GM18858 (cell line): Measurements from ENCODE around the gene PGBD5.
"Not testable (repeated sequence)": the region's sequence is repeated elsewhere in the genome, so short reads cannot be mapped to it uniquely, and the experiment has no call there.

Experiments used
- ATAC-seq: cut with Tn5 transposase; IDR thresholded peaks from one replicate; pipeline ENCODE4 v1.9.1; 2021; ENCODE audit not compliant: unreplicated experiment

The PGBD5 gene

DNA sequence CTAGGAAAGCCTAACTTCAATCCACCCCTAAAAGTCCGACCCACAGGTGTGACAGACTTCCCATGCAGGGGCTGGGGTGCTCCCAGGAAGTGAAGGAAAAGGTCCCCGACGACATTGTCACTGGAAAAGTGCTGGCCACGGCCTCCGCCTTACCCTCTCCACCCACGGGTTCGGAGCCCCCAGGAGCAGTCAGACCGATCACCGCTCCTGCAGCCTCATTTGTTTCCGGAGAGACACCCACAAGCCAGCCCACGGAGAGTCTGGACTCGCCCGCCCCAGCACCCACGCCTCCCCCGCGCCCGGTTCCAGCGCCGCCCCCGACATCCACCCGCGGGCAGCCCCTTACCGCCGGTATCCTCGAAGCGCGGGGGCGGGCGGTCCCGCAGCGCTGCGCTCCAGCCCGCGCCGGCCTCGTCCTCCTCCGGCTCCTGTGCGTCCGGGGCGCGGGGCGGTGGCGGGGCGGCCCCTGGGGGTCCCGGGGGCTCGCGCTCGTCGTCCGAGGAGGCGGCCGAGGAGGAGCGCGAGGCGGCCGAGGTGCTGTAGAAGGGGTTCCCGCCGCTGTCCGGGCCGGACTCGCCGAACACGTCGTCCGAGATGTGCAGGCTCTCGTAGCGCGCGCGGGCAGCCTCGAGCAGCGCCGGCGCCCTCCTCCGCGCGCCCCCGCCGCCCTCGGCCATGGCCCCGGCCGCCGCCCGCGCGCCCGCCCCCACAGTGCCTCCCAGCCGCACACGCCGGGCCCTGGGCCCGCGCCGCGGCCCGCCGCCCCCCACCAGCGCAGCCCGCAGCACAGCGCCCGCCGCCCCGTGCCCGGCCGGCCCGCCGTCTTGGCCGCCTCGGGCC lies 660 bp downstream of the PGBD5 start:
- no peak for ATAC-seq

DNA sequence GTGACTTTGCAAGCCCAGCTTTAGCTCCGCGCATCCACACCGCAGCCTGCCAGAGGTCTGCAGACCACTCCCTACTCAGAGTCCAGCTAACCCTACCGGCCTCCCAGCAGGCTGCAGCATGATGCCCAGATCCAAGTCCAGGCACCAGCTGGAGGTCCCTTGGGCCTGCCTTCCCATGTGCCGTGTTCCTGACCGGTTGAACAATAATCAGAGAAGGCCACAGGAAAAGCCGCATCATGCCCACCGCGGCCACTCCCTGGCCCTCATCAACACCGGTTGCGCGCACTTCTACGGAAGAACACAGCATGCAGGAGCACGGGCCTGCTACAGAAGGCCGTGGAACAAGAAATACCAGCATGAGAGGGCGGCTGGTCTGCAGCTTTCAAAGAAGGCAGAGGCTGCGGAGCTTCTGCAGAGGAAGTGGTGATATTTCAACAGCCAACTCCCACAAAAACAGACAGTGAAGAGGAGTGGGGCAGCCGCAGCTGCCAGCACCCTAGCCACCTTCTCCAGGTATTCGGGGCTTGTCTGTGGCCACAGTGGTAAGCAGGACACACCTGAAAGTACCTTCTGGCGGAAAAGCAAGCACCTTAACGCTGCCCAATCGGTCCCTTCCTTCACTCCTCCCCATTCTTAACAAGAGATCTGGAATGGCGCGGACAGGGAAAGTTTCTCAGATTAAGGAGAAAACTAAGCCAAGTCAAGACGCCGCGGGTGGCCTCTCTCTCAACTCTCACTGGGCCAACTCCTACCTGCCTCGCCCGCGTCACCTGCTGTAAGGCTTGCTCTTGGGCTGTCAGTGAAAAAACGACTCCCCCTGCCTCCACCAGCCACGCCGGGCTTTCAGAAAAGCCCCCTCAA lies 1.5 kb downstream of the PGBD5 start:
- no peak for ATAC-seq

DNA sequence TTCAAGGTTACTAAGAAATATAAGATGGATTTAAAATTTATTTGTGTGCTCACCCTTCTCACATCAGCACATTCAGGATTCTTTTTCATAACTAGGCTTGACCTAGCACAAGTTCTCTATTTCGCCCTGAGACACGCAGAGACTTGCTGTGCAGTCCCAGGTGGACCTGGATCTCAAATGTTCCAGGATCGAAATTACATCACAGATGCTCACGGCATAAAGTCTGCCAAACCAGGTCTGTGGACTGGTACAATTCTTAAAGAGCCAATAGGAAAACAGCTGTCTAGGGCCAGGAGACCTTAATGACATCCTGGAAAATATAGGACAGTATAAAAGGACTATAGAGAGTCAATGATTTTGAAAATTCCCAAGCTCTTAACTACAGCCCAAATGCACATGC lies 2.2 kb downstream of the PGBD5 start:
- no peak for ATAC-seq

DNA sequence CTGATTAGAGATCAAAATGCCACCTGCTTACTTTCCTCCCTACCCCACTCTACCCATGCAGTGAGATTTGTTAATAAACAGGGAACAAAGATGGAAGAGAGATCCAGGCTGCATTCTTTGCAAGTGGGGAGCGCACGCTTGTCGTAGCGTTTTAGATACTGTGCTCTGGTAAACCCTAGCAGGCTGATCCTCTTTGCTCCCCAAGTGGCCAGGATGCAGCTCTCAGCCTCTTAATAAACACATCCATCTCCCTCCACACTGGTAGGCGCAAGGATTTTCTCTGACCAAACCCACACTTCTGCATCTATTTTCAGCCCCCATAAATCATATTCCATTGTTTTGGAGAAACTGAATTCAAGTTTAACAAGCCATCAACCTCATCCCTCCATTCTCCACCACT lies 2.9 kb downstream of the PGBD5 start:
- ATAC-seq: no peak

DNA sequence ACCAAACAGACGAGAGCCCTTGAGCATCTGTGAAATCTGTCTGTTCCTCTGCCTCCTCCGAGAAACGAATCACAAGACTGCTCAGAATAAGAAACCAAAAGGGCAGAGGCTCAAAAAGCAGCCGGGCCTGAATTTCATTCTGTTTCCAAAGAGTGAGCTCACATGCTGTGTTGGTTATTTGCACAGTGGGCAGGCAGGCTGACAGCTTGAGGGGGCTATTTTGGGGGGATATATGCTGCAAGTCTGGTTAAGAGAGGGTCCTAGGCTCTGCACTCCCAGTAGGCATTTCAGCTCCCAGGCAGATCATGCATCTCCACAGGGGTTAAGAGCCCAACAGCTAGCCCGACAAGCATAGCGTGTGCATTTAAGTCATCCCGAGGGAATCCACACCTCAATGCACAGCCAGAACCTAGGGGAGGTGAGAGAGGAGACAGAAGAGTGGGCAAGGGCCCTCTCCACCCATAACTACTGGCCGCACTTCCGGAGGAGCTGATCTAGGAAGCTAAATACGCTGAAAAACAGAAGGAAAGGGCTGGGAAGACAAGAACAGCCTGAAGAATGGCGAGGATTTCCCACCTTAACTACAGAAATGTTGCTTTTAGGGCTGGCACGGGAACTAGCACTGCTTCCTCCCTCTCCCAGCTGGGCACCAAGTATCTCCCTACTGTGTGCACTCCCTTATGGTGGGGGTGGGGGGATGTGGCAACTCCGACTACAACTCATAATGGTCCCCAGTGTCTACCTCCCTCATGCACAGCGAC lies 3.7 kb downstream of the PGBD5 start:
- no peak for ATAC-seq

DNA sequence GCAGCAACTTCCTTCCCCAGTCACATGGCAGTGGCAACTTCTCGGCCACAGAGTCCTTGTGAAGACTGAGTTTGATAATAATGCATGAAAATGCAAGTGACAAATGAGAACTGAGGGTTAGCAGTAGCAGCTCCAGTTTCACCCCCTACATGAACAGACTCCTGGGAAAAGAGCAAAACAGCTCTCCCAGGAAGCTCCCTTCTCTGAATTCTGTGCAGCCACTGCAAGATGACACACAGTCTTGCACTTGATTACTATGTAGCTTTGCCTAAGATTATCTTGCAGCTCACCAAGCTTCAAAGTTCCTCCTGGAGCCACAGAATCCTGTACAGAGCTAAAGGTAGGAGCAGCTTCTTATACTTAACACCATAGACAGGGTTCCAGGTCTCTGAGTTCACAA lies 4.7 kb downstream of the PGBD5 start:
- ATAC-seq: no peak

DNA sequence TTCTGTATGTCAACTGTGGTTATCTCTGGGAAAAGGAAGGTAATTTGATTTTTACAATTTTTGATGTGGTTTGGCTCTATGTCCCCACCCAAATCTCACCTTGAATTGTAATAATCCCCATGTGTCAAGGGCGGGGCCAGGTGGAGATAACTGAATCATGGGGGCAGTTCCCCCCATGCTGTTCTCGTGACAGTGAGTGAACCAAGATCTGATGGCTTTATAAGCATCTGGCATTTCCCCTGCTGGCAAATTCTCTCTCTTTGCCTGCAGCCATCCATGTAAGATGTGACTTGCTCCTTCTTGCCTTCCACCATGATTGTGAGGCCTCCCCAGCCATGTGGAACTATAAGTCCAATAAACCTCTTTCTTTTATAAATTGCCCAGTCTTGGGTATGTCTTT lies 5.8 kb downstream of the PGBD5 start:
- not testable (repeated sequence) for ATAC-seq

DNA sequence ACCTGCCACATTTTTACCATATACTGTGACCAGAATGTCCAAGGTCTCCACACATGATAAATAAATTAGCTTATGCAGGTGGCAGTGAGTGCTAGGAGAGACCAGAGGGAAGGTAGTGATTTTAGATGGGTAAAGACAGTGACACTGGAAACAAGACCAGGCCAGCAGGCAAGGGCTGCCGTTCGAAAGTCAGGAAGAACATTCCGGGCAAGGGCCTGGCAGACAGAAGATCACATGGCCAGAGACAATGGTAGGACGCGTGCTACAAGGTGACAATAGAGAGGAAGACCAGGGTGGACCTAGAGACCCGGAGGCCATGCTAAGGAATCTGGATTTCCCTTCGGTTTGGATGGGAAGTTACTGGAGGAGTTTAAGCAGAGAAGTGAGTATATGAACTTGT lies 9.7 kb downstream of the PGBD5 start:
- ATAC-seq: no peak

DNA sequence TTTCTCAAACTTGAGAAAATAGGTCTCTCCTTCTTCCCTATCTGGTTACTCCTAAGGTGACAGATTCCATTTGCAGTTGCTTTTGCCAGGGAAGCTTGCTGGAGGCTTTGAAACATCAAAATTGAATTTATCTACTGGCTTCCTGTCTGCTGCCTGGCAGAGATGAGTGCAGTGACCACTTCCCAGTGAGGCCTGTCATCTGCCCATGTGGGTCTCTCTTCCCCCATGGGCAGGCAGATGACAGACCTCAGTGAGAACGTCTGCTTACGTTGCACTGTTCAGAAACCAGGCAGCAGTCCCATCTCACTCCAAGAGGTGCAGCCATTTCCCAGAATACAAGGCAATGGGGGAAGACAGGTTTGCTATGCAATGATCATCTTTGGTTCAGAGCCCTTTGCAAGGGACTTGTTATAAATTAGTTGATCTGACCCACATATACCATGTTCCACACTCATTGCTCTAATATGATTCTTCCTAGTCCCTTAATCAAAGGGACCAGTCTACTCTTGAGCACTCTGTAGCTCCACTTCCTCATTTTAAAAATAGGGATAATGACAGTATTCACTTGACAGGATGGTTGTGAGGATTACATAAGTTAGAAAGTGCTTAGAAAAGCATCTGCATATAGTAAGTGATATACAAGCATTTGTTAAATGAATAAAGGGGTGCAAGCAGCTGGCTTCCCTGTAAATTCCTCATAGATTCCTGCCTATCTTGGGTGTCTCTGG lies 10.6 kb downstream of the PGBD5 start:
- ATAC-seq: no peak

DNA sequence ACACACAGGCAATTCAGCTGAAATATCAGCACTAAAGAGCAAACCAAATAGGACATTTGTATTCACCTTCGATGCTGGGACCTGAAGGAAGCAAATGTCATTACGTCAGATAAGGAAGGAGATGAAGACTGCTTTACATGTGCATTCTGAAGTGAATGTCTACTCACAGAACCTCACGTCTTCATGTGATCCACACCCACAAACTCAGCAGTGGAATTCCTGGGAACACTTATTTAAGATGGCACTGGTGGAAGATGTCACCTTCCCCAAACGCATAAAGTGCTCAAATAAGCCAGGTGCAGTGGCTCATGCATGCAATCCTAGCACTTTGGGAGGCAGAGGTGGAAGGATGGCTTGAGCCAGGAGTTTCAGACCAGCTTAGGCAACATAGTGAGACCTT lies 11.4 kb downstream of the PGBD5 start:
- no peak for ATAC-seq

DNA sequence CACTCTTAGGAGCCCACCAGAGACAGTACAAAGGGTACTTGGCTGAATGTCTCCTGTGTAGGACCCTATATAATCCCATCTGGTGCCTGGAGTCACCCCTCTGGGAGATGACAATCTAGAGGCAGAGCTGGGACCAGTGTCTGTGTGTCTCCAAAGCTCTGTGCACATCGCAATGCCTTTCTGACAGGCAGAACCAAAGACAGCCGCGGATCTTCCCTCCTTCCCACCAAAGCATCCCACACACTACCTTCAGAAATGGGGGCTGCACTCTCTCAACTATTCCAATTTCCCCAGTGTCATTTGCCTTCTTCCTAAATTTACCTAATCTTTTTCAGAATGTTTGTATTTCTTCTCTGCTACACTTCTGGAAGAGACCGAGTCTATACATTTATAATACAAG lies 12.0 kb downstream of the PGBD5 start:
- ATAC-seq: no peak

DNA sequence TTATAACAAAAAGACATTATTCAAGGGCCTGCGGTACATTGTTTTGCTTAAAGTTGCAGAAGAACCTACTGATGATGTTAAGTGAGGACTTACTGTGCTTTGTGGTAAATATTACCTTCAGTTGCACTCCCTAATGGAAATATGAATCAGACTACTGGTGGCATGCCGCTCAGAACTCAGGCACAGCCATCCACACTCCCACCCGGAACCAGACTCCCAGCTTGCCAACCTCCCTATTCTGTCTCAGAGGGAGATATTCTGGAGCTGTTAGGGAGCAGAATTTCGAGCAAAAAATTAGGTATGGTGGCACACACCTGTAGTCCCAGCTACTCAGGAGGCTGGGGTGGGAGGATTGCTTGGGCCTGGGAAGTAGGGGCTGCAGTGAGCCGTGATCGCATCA lies 13.1 kb downstream of the PGBD5 start:
- no peak for ATAC-seq

DNA sequence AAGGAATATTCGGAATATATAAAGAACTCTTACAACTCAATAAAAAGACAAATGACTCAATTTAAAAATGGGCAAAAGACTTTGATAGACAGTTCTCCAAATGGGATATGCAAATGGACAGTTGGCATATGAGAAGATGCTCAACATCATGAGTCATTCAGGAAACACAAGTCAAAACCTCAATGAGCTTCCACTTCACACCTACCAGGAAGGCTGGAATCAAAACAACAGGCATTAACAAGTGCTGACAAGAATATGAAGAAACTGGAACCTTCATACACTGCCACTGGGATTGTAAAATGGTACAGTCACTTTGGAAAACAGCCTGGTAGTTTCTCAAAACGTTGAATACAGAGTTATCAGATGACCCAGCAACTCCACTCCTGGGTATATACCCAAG lies 17.2 kb downstream of the PGBD5 start:
- ATAC-seq: no peak

DNA sequence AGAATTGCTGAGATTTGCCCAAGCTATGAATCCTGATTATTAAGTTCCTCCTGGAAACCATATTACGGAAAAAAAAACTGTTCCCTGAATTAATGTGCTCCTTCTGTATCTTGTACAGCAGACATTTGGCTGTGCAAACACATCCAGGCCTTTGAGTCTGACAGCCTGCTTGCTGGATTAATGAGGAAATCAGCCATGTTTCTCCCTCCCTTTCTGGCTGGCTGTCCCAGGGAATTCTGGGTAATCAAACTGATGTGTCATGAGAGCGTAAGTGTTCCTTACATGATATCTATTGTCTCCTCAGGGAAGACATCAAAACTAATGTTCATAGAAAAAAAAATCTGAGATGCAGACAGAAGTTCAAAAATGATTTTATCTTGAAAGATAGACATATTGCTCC lies 18.8 kb downstream of the PGBD5 start:
- ATAC-seq: no peak

DNA sequence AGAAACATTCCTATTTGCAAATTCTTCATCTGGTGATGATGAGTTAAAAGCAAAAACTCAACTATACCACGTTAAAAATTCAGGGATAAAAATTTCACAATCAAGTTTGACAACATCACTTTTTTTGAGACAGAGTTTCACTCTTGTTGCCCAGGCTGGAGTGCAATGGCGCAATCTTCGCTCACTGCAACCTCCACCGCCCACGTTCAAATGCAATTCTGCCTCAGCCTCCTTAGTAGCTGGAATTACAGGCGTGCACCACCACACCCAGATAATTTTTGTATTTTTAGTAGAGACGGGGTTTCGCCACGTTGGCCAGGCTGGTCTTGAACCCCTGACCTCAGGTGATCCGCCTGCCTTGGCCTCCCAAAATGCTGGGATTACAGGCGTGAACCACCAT lies 19.4 kb downstream of the PGBD5 start:
- not testable (repeated sequence) for ATAC-seq

DNA sequence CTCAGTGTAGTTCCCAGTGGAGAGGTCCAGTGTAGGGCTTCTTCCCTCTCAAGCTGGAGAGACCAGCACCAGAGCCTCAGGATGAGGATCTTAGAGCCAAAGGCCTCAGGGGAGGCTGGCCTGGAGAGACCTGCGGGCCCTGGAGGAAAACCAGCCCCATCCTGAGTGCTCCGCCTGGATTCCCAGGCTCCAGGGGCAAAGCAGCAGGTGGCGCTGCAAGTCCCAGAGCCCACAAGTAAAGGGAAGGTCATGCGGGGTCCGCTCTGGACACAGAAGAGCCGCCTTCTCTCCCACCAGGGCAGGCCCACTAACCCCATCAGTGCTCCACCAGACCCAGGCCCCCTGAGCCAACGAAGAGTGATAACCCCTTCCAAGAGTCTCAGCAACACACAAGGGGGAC lies 22.7 kb downstream of the PGBD5 start:
- no peak for ATAC-seq

DNA sequence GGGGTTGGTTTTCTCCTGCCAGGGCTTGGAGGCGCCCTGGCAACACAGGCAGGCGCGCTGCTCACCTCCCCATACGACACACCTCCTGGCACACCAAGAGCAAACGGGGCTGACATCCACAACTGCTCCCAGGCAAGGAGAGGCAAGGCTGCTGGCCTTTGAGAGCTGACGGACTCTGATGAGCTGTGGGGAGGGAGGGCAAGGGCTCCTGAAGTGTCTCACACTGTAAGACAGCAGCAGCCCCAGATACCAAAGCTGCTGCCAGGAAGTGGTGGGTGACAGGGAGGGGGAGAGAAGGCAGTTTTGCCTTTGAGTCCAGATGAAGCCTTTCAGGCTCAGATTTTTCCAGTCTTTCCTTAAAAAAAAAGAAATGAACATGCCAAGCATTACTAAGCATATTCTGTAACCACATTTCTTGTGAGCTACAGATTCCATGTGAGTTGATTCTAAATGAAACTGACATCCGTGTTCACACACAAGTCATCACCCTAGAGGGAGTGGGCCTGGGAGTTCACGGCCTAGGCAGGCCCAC lies 24.3 kb downstream of the PGBD5 start:
- ATAC-seq: no peak

DNA sequence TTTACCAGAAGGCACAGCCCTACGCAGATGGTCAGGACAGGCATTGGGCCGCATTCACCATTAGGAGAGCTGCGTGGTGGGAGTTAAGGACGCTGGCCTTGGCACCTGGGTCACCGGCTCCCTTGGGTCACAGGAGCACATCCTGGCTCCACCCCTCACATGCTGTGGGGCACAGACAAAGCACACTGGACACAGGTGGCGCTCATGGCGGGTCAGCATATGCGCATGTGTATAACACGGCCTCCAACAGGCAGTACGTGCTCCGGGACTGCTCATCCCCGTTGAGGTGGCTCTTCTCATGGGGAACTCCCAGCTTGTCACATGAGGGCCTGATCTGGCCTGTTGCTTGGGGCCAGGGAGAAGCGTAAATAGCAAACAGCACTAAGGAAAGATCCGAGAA lies 25.0 kb downstream of the PGBD5 start:
- no peak for ATAC-seq

DNA sequence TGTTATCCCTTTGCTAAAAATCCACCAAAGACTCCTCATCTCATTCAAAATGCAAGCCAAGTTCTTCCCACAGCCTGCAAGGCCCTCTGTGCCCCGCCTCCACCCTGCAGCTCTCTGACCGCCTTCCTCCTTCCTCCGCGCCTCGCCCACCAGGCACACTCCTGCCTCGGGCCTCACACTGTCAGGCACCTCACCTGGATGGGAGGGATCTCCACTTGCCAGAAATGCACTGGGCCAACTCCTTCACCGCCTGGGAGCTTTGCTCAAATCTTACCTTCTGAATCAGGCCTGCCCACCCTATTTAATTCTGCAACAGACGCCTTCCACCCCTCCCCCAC lies 26.2 kb downstream of the PGBD5 start:
- no peak for ATAC-seq

DNA sequence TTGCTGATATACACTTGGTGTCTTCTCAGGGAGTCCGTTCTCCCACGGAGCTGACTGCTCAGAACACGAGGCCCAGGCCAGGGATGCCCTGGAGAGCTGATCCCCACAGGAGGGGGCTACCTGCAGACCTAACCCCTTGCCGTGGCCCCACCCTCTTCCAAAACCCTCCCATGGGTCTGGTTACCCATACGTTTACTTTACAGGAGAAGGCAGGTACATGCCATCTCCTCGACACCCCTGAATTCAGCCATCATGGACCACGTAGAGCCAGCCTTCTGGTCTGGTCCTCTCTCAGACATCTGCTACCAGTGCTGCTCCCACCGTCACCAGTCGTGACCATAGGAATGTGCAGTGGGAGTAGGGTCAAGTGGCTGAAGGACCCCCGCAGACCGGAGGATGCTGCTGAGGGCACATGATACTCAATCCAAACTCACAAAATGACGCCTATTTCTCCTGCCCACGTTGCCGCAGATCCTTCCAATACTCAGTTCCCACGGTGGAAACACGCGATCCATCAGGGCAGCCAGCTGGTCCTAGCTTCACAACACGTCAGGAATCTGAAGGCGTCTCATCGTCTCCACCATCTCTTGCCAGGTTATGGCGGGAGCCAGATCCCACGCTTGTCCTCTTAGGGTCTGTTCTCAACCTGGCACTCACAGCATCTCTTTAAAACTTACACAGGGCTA lies 26.7 kb downstream of the PGBD5 start:
- ATAC-seq: no peak
